H1 (cell line): ENCODE measurements around the gene SUV39H2. TPM values are rescaled to one million over a fixed set of nuclear protein-coding genes. Genes with fewer than 3 reads are reported as not detected.
A peak's percentile ranks its signal among the peaks of the same experiment; 100 is the strongest.

Experiments
- CTCF ChIA-PET: fragments of 300-600 bp; sonication (Branson Sonifier 250); formaldehyde crosslinking; loops from one replicate; lab custom pipeline; 2021; ENCODE audit not compliant: partially characterized antibody; lab: Charles Lee
- POLR2A ChIA-PET: fragments of 300-600 bp; sonication (Branson Sonifier 250); formaldehyde crosslinking; loops from one replicate; lab custom pipeline; 2021; ENCODE audit warnings: inconsistent platforms; ENCODE audit not compliant: partially characterized antibody; lab: Charles Lee
- DNase-seq, 2 experiments: peaks; one replicate each; pipeline versions ENCODE4 v3.0.0 to v3.0.0-alpha.2; 2010 to 2022; ENCODE audit warnings: low spot score in 2 of 2, low read depth in 1 of 2, mixed read lengths in 1 of 2
- FAIRE-seq: peaks from 2 replicates; lab custom pipeline; 2011; peaks lifted over from hg19 to GRCh38; lab: Jason Lieb, UNC
- H2AFZ ChIP-seq: 2 replicates; pipeline ENCODE4 v1.8.1; 2012; ENCODE audit warnings: low read length, inconsistent platforms
- H2AK5ac ChIP-seq: 2 replicates; pipeline ENCODE4 v1.6.1; 2013; ENCODE audit warnings: low read depth, low read length
- H2BK120ac ChIP-seq: replicated peaks from 2 replicates; pipeline ENCODE3; 2013; ENCODE audit warnings: low read depth, low read length, inconsistent platforms
- H2BK12ac ChIP-seq: 2 replicates; pipeline ENCODE4 v1.6.1; 2013; ENCODE audit warnings: low read depth, low read length
- H2BK15ac ChIP-seq: 2 replicates; pipeline ENCODE4 v1.6.1; 2013; ENCODE audit warnings: low read length
- H2BK20ac ChIP-seq: 2 replicates; pipeline ENCODE4 v1.6.1; 2013; ENCODE audit warnings: low read length
- H2BK5ac ChIP-seq: 2 replicates; pipeline ENCODE4 v1.6.1; 2013; ENCODE audit warnings: low read depth, low read length
- H3K14ac ChIP-seq: 2 replicates; pipeline ENCODE4 v1.6.1; 2013; ENCODE audit warnings: inconsistent platforms; ENCODE audit not compliant: insufficient read length
- H3K18ac ChIP-seq: 2 replicates; pipeline ENCODE4 v1.6.1; 2013; ENCODE audit warnings: low read length; ENCODE audit errors: extremely low read depth
- H3K23ac ChIP-seq: 2 replicates; pipeline ENCODE4 v1.6.1; 2013; ENCODE audit warnings: inconsistent platforms; ENCODE audit not compliant: insufficient read length
- H3K23me2 ChIP-seq: 2 replicates; pipeline ENCODE4 v1.6.1; 2013; ENCODE audit warnings: low read depth, low read length
- H3K27ac ChIP-seq: 2 replicates; pipeline ENCODE4 v1.6.1; 2011; ENCODE audit warnings: low read depth, low read length, inconsistent platforms
- H3K27me3 ChIP-seq, 4 experiments: replicated peaks in 1 of 4; 1 replicate in 1 of 4; 2 replicates in 3 of 4; pipeline versions ENCODE4 v1.6.1 to v1.8.1; 2011 to 2013; ENCODE audit warnings: low read length in 3 of 4, mild to moderate bottlenecking in 3 of 4, inconsistent platforms in 2 of 4, mixed read lengths in 2 of 4, moderate library complexity in 1 of 4; ENCODE audit not compliant: control insufficient read depth in 3 of 4, insufficient read depth in 3 of 4; ENCODE audit errors: extremely low read depth in 1 of 4
- H3K36me3 ChIP-seq, 4 experiments: 2 replicates each; pipeline versions ENCODE4 v1.6.1 to v1.8.1; 2011 to 2013; ENCODE audit warnings: mild to moderate bottlenecking in 4 of 4, low read length in 3 of 4, moderate library complexity in 2 of 4, control low read depth in 1 of 4, inconsistent platforms in 1 of 4; ENCODE audit not compliant: insufficient read depth in 4 of 4, control insufficient read depth in 2 of 4
- H3K4ac ChIP-seq: replicated peaks from 2 replicates; pipeline ENCODE3; 2013; ENCODE audit warnings: low read length, low read depth, mixed read lengths, inconsistent platforms; ENCODE audit not compliant: insufficient read length
- H3K4me1 ChIP-seq, 4 experiments: replicated peaks in 1 of 4; 1 replicate in 1 of 4; 2 replicates in 3 of 4; pipeline versions ENCODE4 v1.6.1 to v1.8.1; 2011 to 2013; ENCODE audit warnings: low read length in 3 of 4, inconsistent platforms in 2 of 4, mixed read lengths in 1 of 4; ENCODE audit not compliant: insufficient read depth in 4 of 4, control insufficient read depth in 3 of 4
- H3K4me2 ChIP-seq, 2 experiments: 2 replicates each; pipeline versions ENCODE4 v1.6.1 to v1.8.1; 2011 to 2013; ENCODE audit warnings: low read depth in 2 of 2, low read length in 2 of 2, control low read depth in 1 of 2, inconsistent platforms in 1 of 2, mild to moderate bottlenecking in 1 of 2; ENCODE audit not compliant: insufficient read depth in 1 of 2
- H3K4me3 ChIP-seq, 4 experiments: fragments of 200-600, 300-600 bp in 1 of 4; sonication (generic), shearing (Covaris generic), sonication (Bioruptor Twin) in 1 of 4; 2 replicates each; pipeline versions ENCODE4 v1.5.1 to v1.8.1; 2011 to 2016; ENCODE audit warnings: low read length in 4 of 4, low read depth in 3 of 4, control low read depth in 2 of 4, inconsistent platforms in 2 of 4, mild to moderate bottlenecking in 2 of 4, mixed read lengths in 1 of 4, moderate library complexity in 1 of 4; ENCODE audit not compliant: insufficient read depth in 2 of 4; ENCODE audit errors: extremely low read depth in 1 of 4
- H3K56ac ChIP-seq: replicated peaks from 2 replicates; pipeline ENCODE3; 2013; ENCODE audit warnings: low read depth, mild to moderate bottlenecking, mixed read lengths, low read length, inconsistent platforms; ENCODE audit not compliant: insufficient read length
- H3K79me1 ChIP-seq: 2 replicates; pipeline ENCODE4 v1.6.1; 2013; ENCODE audit warnings: low read depth, low read length, control low read depth
- H3K79me2 ChIP-seq, 2 experiments: 2 replicates each; pipeline versions ENCODE4 v1.6.1 to v1.8.1; 2012 to 2013; ENCODE audit warnings: low read length in 2 of 2, mild to moderate bottlenecking in 2 of 2, inconsistent platforms in 1 of 2; ENCODE audit not compliant: insufficient read depth in 2 of 2, control insufficient read depth in 1 of 2
- H3K9ac ChIP-seq, 4 experiments: replicated peaks in 1 of 4; 1 replicate in 1 of 4; 2 replicates in 3 of 4; pipeline versions ENCODE4 v1.6.1 to v1.8.1; 2011 to 2013; ENCODE audit warnings: low read depth in 3 of 4, low read length in 3 of 4, control low read depth in 2 of 4, mild to moderate bottlenecking in 2 of 4, moderate library complexity in 2 of 4, inconsistent platforms in 1 of 4; ENCODE audit errors: extremely low read depth in 1 of 4
- H3K9me3 ChIP-seq, 2 experiments: 2 replicates each; pipeline versions ENCODE4 v1.6.1 to v1.8.1; 2012 to 2013; ENCODE audit warnings: mild to moderate bottlenecking in 2 of 2, moderate library complexity in 2 of 2, control low read depth in 1 of 2, inconsistent platforms in 1 of 2, low read depth in 1 of 2, low read length in 1 of 2, mixed read lengths in 1 of 2; ENCODE audit not compliant: insufficient read depth in 2 of 2
- H4K20me1 ChIP-seq, 2 experiments: replicated peaks in 1 of 2; 2 replicates each; pipeline versions ENCODE3 to v1.8.1; 2011 to 2013; ENCODE audit warnings: inconsistent platforms in 2 of 2, low read length in 2 of 2, mild to moderate bottlenecking in 1 of 2; ENCODE audit not compliant: insufficient read depth in 2 of 2, control insufficient read depth in 1 of 2
- H4K5ac ChIP-seq: 2 replicates; pipeline ENCODE4 v1.6.1; 2013; ENCODE audit warnings: low read length, low read depth, mixed read lengths, inconsistent platforms; ENCODE audit not compliant: insufficient read length
- H4K8ac ChIP-seq: 2 replicates; pipeline ENCODE4 v1.8.0; 2013; ENCODE audit warnings: mild to moderate bottlenecking, moderate library complexity, low read length, inconsistent platforms; ENCODE audit not compliant: insufficient read depth; ENCODE audit errors: extremely low read depth
- H4K91ac ChIP-seq: replicated peaks from 2 replicates; pipeline ENCODE3; 2013; ENCODE audit warnings: low read length, mixed read lengths, inconsistent platforms; ENCODE audit not compliant: insufficient read length
- CHD1 ChIP-seq: IDR thresholded peaks from 2 replicates; pipeline ENCODE4 v1.6.1; 2012; ENCODE audit warnings: low read depth, low read length, improper control_type of control experiment
- GABPA ChIP-seq: IDR thresholded peaks from 2 replicates; pipeline ENCODE4 v1.6.1; 2011; ENCODE audit warnings: mild to moderate bottlenecking, low read length, moderate library complexity, borderline replicate concordance; ENCODE audit not compliant: insufficient read depth
- SP1 ChIP-seq: IDR thresholded peaks from 2 replicates; pipeline ENCODE4 v1.6.1; 2011; ENCODE audit warnings: low read depth, low read length
- WGBS, 2 experiments: shearing (Covaris generic) in 1 of 2; methylation state at CpG; one replicate each; pipeline versions ENCODE4 v1.1.6 to v1.1.7; 2013 to 2015; ENCODE audit warnings: low lambda C conversion rate in 2 of 2, mixed read lengths in 2 of 2, inconsistent platforms in 1 of 2, low coverage in 1 of 2, missing lambda C conversion rate in 1 of 2; ENCODE audit not compliant: insufficient replicate concordance in 2 of 2, insufficient coverage in 1 of 2, insufficient read length in 1 of 2; ENCODE audit errors: extremely low coverage in 1 of 2, missing lambda C conversion rate in 1 of 2; 5-methylcytosine and 5-hydroxymethylcytosine counted together
- polyA plus RNA-seq, 7 experiments: library from polyadenylated mRNA; depleted of rRNA in 3 of 7; stranded (reverse) in 5 of 7; unstranded in 2 of 7; fragments of >200 nt in 5 of 7; fragments of 200-250 nt in 2 of 7; gene quantifications; 1 replicate in 5 of 7; 2 replicates in 1 of 7; 4 replicates in 1 of 7; pipeline versions ENCODE4 v1.2.1 to v1.2.3, GENCODE V29; 2011 to 2013; ENCODE audit warnings: missing spikeins in 2 of 7, mixed read lengths in 2 of 7
- total RNA-seq: library from RNA; stranded (reverse); fragmentation: NEBNext Ultra II Directional; extraction: Animal tissue kit (Norgen Biotek cat#: 25700); gene quantifications from 2 replicates; pipeline ENCODE4 v1.2.1, GENCODE V29; 2021

Gene SUV39H2
- total and polyA plus RNA-seq, 2 of the 8 experiments (the other 6 are each of a cell fraction or from before 2014, with no cell fraction given): 19.4 to 62.3 TPM

GRCh38 chr10:14875941-14876340 lies 2.7 kb upstream of the SUV39H2 start:
- Histone ChIP-seq H3K79me2 (peaks cover 9 to 26% of the 10 kb centered on the region in 2 experiments), H2BK12ac (no peak overlapping the region), H3K79me1 (no peaks in the 10 kb centered on the region; the same call in 1 of the 2 replicates), H4K5ac (no peak overlapping the region), H4K8ac (no peak overlapping the region), H2BK15ac (no peak overlapping the region), H2BK120ac (no peak overlapping the region), H3K4me1 (peaks cover 3 to 11% (median 7%) of the 10 kb centered on the region in 4 experiments; a peak in 6 of 7 replicates), H3K9ac (no peak overlapping the region), H3K27me3 (no peaks in the 10 kb centered on the region), H3K27ac (no peak overlapping the region), H3K23me2 (peaks cover 7% of the 10 kb centered on the region), H2AFZ (no peak overlapping the region), H3K9me3 (no peaks in the 10 kb centered on the region), H4K91ac (no peak overlapping the region), H4K20me1 (peaks cover 4 to 6% of the 10 kb centered on the region in 2 experiments), H3K23ac (no peak overlapping the region), H3K36me3 (peaks cover 0 to 5% (median 0%) of the 10 kb centered on the region in 4 experiments; a peak in 2 of 8 replicates), H3K4me3 (no peak overlapping the region), H2BK20ac (no peak overlapping the region), H3K4me2 (0 out of 4 replicates have a peak overlapping the region, but pooled peaks of 1 of the 2 experiments have one; percentile 68), H3K18ac (no peak overlapping the region), H3K56ac (no peak overlapping the region), H3K4ac (no peak overlapping the region), H2AK5ac (no peak overlapping the region), H3K14ac (no peak overlapping the region), H2BK5ac (no peak overlapping the region)
- 88% methylated on average over 12 of the region's 12 CpGs; no CpG with 5 or more reads in 1 of the 2 experiments for WGBS, 2 experiments
- CTCF ChIA-PET: interaction anchor here (0.8 to 2.1 kb wide), 2 partner anchors 17 to 339 kb away, joined by 3 to 6 read pairs; no protein-coding TSS in a partner anchor
- FAIRE-seq (no peak), DNase-seq (no peak)
- TF ChIP-seq GABPA (no peak), SP1 (no peak), CHD1 (no peak)
- POLR2A ChIA-PET: interaction anchor here (0.8 to 1.5 kb wide), 4 partner anchors 24 to 83 kb away, joined by 3 to 8 read pairs (median 3); partner anchors contain the start of genes CDNF, HSPA14, MEIG1 and MSANTD7
